ENCODE measurements around the gene CCZ1B.
"Not testable (repeated sequence)": the region's sequence is repeated elsewhere in the genome, so short reads cannot be mapped to it uniquely, and the experiment has no call there.

GRCh38 chr7:6821622-6822021 is 4.5 kb downstream of the CCZ1B start:
- TF ChIP-seq CTCF (IDR thresholded peaks at IDR 0.05); ZFX (IDR thresholded peaks at IDR 0.05; ENCODE audit: borderline replicate concordance): not testable (repeated sequence)
